ENCODE measurements around the gene ZBTB16. TPM values are rescaled to one million over a fixed set of nuclear protein-coding genes. Genes with fewer than 3 reads are reported as not detected.

ZBTB16 gene
- total RNA-seq: 100 to 1,000 TPM in 3 of 4 donors, 10 to 100 TPM in 1; 82.7 to 375 (median 189) TPM

- TF ChIP-seq, protein P1, sequence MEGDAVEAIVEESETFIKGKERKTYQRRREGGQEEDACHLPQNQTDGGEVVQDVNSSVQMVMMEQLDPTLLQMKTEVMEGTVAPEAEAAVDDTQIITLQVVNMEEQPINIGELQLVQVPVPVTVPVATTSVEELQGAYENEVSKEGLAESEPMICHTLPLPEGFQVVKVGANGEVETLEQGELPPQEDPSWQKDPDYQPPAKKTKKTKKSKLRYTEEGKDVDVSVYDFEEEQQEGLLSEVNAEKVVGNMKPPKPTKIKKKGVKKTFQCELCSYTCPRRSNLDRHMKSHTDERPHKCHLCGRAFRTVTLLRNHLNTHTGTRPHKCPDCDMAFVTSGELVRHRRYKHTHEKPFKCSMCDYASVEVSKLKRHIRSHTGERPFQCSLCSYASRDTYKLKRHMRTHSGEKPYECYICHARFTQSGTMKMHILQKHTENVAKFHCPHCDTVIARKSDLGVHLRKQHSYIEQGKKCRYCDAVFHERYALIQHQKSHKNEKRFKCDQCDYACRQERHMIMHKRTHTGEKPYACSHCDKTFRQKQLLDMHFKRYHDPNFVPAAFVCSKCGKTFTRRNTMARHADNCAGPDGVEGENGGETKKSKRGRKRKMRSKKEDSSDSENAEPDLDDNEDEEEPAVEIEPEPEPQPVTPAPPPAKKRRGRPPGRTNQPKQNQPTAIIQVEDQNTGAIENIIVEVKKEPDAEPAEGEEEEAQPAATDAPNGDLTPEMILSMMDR (IDR thresholded peaks at IDR 0.05): no peak
- ATAC-seq (ENCODE audit: low FRiP score) (peak; percentile 52), DNase-seq (ENCODE audit: low spot score) (no peak)
These were observed at the start of gene ZBTB16 for GRCh38 chr11:114059278-114059983. Gene ZBTB16 (plus strand): TSS chr11:114059711. CDS start chr11:114063301, 3,590 bp downstream.

GRCh38 chr11:114010931-114011330 is 48.6 kb upstream of the ZBTB16 start:
- TF ChIP-seq, protein P1 (IDR thresholded peaks at IDR 0.05): no peak
- DNase-seq (ENCODE audit: low spot score): no peak
- no peak for ATAC-seq (ENCODE audit: low FRiP score)

DNA sequence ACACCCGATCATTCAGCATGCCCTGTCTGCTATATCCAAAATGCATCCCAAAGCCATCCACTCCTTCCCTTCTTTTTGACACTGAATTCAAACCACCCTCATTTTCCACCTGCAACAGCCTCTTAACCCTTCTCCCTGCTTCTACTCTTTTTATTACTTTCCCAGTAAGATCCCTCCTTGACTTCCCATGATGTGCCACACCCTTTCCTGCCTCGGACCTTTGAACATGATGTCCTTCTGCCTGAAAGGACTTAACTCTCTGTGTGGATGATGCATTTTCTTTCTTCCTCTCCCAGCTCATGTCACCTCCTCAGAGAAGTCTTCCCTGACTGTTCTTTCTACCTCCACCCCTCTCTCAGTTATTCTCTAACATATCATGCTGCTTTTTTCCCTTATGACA is 48.1 kb upstream of the ZBTB16 start:
- ATAC-seq (ENCODE audit: low FRiP score): no peak
- no peak for DNase-seq (ENCODE audit: low spot score)
- TF ChIP-seq, protein P1 (IDR thresholded peaks at IDR 0.05): no peak

DNA sequence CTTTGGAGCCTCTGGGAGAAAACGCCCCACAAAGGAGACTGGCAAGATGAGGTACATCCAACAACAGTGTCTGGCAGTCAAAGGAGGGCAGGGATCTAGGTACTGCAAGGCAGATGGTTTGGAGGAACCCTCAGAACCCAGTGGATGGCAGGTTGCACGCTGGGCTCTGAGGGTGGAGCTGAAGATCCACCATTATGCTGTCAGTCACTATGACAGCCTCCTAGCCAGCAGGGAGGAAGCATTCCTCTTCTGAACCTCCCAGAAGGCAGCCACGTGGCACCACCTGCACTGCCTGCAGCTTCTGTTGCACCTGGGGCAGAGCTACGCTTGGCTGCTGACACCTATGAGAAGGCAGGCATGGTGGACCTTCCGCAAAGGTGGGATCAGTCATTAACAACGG is 44.4 kb upstream of the ZBTB16 start:
- DNase-seq (ENCODE audit: low spot score) (no peak), ATAC-seq (ENCODE audit: low FRiP score) (no peak)
- TF ChIP-seq, protein P1 (IDR thresholded peaks at IDR 0.05): no peak

- no peak for DNase-seq (ENCODE audit: low spot score)
- TF ChIP-seq, protein P1 (IDR thresholded peaks at IDR 0.05): no peak
- no peak for ATAC-seq (ENCODE audit: low FRiP score)
These were observed 42.5 kb upstream of the ZBTB16 start for GRCh38 chr11:114016986-114017385.

GRCh38 chr11:114017723-114018122 is 41.8 kb upstream of the ZBTB16 start:
- DNase-seq (ENCODE audit: low spot score) (no peak), ATAC-seq (ENCODE audit: low FRiP score) (no peak)
- TF ChIP-seq, protein P1 (IDR thresholded peaks at IDR 0.05): no peak

DNA sequence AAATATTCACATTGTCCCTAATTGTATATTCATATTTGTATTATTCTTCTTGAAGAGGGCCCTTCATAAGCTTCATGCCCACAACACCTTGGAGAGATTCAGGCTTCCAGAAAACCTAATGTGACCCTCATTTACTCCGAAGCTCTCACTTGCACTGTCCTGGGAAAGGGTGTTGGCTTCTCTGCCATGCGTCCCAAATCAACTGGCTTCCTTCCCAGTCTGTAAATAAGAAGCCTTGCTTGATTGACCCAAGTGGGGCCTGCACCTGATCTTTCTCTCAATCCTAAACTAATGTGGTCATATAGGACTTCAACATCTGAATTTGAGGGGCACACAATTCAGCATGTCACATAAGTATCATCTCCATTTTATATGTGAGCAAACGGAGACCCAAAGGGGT is 40.5 kb upstream of the ZBTB16 start:
- no peak for ATAC-seq (ENCODE audit: low FRiP score)
- no peak for DNase-seq (ENCODE audit: low spot score)
- TF ChIP-seq, protein P1 (IDR thresholded peaks at IDR 0.05): no peak

Data from omental fat pad (tissue), 4 donors.